HFFc6 (cell line): ENCODE data around the gene AKAP1. TPM values are rescaled to one million over a fixed set of nuclear protein-coding genes. Genes with fewer than 3 reads are reported as not detected.

Experiments
- DNase-seq: peaks from one replicate; pipeline ENCODE4 v3.0.0-alpha.2; 2018
- H3K27ac Mint-ChIP-seq: 2 replicates; pipeline ENCODE4 v1.8.0; 2020; ENCODE audit warnings: mild to moderate bottlenecking, mixed read lengths
- H3K27me3 Mint-ChIP-seq: 2 replicates; pipeline ENCODE4 v1.8.0; 2021; ENCODE audit warnings: mild to moderate bottlenecking, moderate library complexity, mixed read lengths; ENCODE audit not compliant: insufficient read depth
- H3K36me3 Mint-ChIP-seq: 2 replicates; pipeline ENCODE4 v1.8.0; 2021; ENCODE audit warnings: low read depth, mixed read lengths
- H3K4me1 Mint-ChIP-seq: 2 replicates; pipeline ENCODE4 v1.8.0; 2020; ENCODE audit warnings: low read depth, mixed read lengths
- H3K4me3 Mint-ChIP-seq: 2 replicates; pipeline ENCODE4 v1.8.0; 2020; ENCODE audit warnings: mild to moderate bottlenecking, moderate library complexity, mixed read lengths
- H3K9me3 Mint-ChIP-seq: 2 replicates; pipeline ENCODE4 v1.8.0; 2020; ENCODE audit warnings: mild to moderate bottlenecking, mixed read lengths
- total RNA-seq, 6 experiments: library from RNA; stranded (reverse); fragmentation: NEBNext Ultra II Directional; extraction: Animal tissue kit (Norgen Biotek cat#: 25700); gene quantifications; 2 replicates in 1 of 6; 3 replicates in 5 of 6; pipeline ENCODE4 v1.2.3, GENCODE V29; 2021
- TF ChIP-seq, protein P1 (sequence below): fragments of 200-600 bp; sonication (generic); IDR thresholded peaks from 2 replicates; pipeline ENCODE4 v1.5.0; 2021; ENCODE audit warnings: antibody characterized with exemption, mild to moderate bottlenecking

AKAP1 gene
- total RNA-seq, 6 experiments from 2014 or later = 9.7 to 12.6 (median 10.7) TPM

DNA sequence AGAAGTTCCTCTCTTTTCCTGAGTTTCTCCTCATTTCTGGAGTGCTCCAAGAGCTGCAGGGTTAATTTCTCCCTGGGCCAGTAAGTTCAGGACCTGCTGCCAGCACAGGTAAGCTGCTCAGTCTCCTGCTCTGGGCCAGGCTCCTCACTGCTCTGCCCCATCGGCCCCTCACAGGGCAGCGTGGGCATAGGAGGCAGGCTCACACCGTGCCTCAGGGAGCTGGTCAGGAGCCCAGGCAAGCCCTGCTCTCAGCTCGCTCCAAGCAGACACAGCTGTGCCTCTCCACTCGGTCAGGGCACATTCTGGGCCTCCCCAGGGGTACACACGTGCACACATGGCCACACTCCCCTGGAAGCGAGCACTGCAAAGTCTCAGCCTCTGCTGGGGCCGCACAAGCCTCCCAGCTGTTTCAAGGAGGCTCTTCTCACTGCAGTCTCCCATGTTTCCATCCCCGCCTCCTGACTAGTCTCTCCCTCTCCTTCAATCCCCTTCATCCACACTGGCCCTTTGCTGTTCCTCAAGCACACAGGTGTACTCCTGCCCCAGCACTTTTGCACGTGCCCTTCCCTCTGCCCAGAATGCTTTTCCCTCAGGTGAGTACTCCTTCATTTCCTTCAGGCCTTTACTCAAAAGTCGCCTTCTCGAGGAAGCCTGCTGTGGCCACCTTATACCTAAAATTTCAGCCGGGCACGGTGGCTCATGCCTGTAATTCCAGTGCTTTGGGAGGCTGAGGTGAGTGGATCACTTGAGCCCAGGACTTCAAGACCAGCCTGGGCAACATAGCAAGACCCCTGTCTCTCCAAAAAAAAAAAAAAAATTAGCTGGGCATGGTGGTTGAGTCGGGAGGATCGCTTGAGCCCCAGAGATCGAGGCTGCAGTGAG lies 53.2 kb downstream of the AKAP1 start:
- Mint-ChIP-seq H3K27me3 (peaks cover 31% of the 10 kb centered on the region), H3K36me3 (no peaks in the 10 kb centered on the region), H3K9me3 (no peaks in the 10 kb centered on the region), H3K4me1 (peaks cover 8% of the 10 kb centered on the region), H3K27ac (no peak overlapping the region), H3K4me3 (no peak overlapping the region)
- TF ChIP-seq, protein P1, sequence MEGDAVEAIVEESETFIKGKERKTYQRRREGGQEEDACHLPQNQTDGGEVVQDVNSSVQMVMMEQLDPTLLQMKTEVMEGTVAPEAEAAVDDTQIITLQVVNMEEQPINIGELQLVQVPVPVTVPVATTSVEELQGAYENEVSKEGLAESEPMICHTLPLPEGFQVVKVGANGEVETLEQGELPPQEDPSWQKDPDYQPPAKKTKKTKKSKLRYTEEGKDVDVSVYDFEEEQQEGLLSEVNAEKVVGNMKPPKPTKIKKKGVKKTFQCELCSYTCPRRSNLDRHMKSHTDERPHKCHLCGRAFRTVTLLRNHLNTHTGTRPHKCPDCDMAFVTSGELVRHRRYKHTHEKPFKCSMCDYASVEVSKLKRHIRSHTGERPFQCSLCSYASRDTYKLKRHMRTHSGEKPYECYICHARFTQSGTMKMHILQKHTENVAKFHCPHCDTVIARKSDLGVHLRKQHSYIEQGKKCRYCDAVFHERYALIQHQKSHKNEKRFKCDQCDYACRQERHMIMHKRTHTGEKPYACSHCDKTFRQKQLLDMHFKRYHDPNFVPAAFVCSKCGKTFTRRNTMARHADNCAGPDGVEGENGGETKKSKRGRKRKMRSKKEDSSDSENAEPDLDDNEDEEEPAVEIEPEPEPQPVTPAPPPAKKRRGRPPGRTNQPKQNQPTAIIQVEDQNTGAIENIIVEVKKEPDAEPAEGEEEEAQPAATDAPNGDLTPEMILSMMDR = no peak
- DNase-seq = no peak

DNA sequence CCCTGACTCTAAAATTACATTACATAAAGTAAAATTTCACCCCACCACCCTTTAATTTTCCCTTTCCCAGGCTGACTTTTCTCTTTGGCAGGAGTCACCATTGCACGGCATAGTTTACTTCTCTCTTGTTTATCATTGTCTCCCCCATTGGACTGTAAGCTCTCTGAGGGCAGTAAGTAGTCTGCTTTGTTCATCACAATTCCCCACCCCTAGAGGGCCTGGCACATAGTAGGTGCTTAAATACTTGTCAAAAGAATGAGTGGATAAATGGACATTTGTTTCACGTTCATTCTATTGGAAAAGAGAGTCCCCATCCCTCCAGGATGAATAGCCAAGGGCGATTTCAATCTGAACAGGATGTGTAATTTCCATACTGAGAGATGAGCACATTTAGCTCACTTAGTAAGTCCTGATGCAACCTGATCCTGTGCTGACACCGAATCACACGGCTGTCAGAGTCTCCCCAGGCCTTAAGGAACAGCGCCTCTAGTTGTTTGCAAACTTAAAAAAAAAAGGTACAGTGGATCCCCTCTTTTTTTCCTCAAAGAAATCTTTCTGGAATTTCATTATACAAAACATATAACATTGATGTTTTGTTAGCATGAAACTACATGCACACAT lies 54.0 kb downstream of the AKAP1 start:
- Mint-ChIP-seq H3K4me3 (no peak overlapping the region), H3K4me1 (peaks cover 5% of the 10 kb centered on the region; the same call in 1 of the 2 replicates), H3K27ac (no peak overlapping the region), H3K27me3 (peaks cover 28% of the 10 kb centered on the region), H3K36me3 (no peaks in the 10 kb centered on the region), H3K9me3 (no peaks in the 10 kb centered on the region)
- peak; percentile 30 for DNase-seq
- TF ChIP-seq, protein P1 = peak; percentile 43; the same call in 1 of the 2 replicates

DNA sequence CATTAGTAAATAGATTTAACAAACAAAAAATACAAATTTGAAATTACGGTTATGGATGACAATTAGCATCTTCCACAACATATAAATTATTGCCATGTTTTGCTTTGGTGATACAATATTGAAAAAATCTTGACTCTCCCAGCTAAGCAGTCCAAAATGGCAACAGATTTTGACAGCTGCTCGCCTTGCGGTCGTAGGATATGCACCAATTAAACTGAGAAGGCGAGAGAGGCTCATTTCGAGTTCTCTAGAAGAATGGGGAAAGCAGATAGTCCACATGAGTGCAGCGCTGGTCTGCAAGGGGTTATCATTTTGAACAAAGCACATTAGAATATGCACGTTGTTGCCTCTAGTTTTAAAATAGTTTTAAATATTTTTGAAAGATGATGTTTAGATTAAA lies 55.3 kb downstream of the AKAP1 start:
- H3K27ac Mint-ChIP-seq = no peak overlapping the region
- no peak overlapping the region for H3K4me3 Mint-ChIP-seq
- H3K4me1 Mint-ChIP-seq = peaks cover 5% of the 10 kb centered on the region; the same call in 1 of the 2 replicates
- DNase-seq = no peak
- TF ChIP-seq, protein P1 = no peak
- no peaks in the 10 kb centered on the region for H3K9me3 Mint-ChIP-seq
- H3K27me3 Mint-ChIP-seq = peaks cover 31% of the 10 kb centered on the region
- H3K36me3 Mint-ChIP-seq = no peaks in the 10 kb centered on the region

DNA sequence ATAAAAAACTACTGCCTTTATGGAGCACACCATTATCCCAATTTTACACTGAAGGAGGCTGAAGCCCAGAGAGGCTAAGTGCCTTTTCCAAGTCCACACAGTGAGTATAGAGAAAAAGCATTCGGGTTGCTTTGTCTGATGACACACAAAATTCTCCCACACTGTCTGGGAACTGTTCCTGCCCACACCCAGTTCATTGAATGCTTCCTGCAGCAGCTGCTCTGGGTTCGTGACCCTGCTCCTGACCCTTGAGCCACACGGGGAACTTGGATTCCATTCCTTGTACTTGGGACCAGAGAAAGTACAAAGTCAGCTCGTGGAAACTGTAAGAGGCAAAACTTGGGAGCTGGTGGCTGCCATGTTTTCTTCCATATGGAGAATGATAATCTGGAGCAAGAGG lies 57.9 kb downstream of the AKAP1 start:
- Mint-ChIP-seq H3K36me3 (no peaks in the 10 kb centered on the region), H3K27me3 (peaks cover 34% of the 10 kb centered on the region), H3K4me3 (no peak overlapping the region), H3K9me3 (no peaks in the 10 kb centered on the region), H3K27ac (no peak overlapping the region), H3K4me1 (peaks cover 5% of the 10 kb centered on the region; the same call in 1 of the 2 replicates)
- TF ChIP-seq, protein P1 = no peak
- DNase-seq = peak; percentile 18

DNA sequence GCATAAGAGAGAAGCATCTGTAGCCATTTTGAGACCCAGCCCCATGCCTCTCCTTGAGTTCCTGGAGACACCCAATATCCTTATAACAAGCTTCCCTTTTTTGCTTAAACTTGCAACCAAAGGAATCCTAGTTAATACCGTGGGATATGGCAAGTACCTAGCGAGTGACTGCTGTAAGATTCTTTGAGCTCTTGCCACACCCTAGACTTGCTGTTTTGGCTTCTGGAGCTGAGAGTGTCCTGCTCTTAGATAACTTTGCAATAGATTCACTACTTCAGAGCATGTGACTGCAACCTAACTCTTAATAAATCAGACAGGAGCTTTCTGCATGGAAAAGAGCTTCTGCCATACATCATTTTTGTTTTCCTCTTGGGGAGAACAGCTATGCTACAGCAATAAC lies 58.3 kb downstream of the AKAP1 start:
- Mint-ChIP-seq H3K9me3 (no peaks in the 10 kb centered on the region; the same call in 1 of the 2 replicates), H3K4me1 (peaks cover 5% of the 10 kb centered on the region; the same call in 1 of the 2 replicates), H3K36me3 (no peaks in the 10 kb centered on the region), H3K27me3 (peaks cover 32% of the 10 kb centered on the region), H3K27ac (no peak overlapping the region), H3K4me3 (no peak overlapping the region)
- TF ChIP-seq, protein P1 = no peak
- DNase-seq = no peak
